Activated CD4-positive, alpha-beta T cell treated with anti-CD3 and anti-CD28 coated beads, Interleukin-10, Interleukin-2, amounts not matched to agents 100 ng/mL and 50 ng/mL, durations not matched to agents 16 hours and 8 hours (primary cell): ENCODE measurements around the gene PDSS2.
"Not testable (repeated sequence)": the region's sequence is repeated elsewhere in the genome, so short reads cannot be mapped to it uniquely, and the experiment has no call there.

Experiments
- DNase-seq: peaks from one replicate; pipeline ENCODE4 v3.0.0-alpha.2; 2020

PDSS2 gene

GRCh38 chr6:107205058-107205998, 254.0 kb downstream of the PDSS2 start:
- DNase-seq: no peak

GRCh38 chr6:107202876-107203468, 256.4 kb downstream of the PDSS2 start:
- DNase-seq: no peak

- DNase-seq: peak; percentile 21
These were observed 260.5 kb downstream of the PDSS2 start for GRCh38 chr6:107198631-107199416.

- no peak for DNase-seq
These were observed 263.2 kb downstream of the PDSS2 start for GRCh38 chr6:107196152-107196551.

- not testable (repeated sequence) for DNase-seq
These were observed 264.6 kb downstream of the PDSS2 start for GRCh38 chr6:107194723-107195122.

- DNase-seq: no peak
These were observed 266.5 kb downstream of the PDSS2 start for GRCh38 chr6:107192830-107193229.

- DNase-seq: no peak
These were observed 271.7 kb downstream of the PDSS2 start for GRCh38 chr6:107187630-107188029.

GRCh38 chr6:107186047-107186446, 273.3 kb downstream of the PDSS2 start:
- no peak for DNase-seq

GRCh38 chr6:107185391-107185970, 273.9 kb downstream of the PDSS2 start:
- no peak for DNase-seq

- DNase-seq: no peak
These were observed 274.9 kb downstream of the PDSS2 start for GRCh38 chr6:107184435-107184834.

- no peak for DNase-seq
These were observed 279.3 kb downstream of the PDSS2 start for GRCh38 chr6:107180099-107180498.

GRCh38 chr6:107179004-107179403, 280.4 kb downstream of the PDSS2 start:
- no peak for DNase-seq

GRCh38 chr6:107173779-107174178, 285.6 kb downstream of the PDSS2 start:
- no peak for DNase-seq

GRCh38 chr6:107171513-107171912, 287.9 kb downstream of the PDSS2 start:
- no peak for DNase-seq

GRCh38 chr6:107164299-107164698, 295.1 kb downstream of the PDSS2 start:
- not testable (repeated sequence) for DNase-seq

- no peak for DNase-seq
These were observed 297.8 kb downstream of the PDSS2 start for GRCh38 chr6:107161521-107161920.

GRCh38 chr6:107156617-107157016, 302.7 kb downstream of the PDSS2 start:
- DNase-seq: no peak

- no peak for DNase-seq
These were observed 304.6 kb downstream of the PDSS2 start for GRCh38 chr6:107154801-107155160.

- DNase-seq: no peak
These were observed 305.1 kb downstream of the PDSS2 start for GRCh38 chr6:107154131-107154800.

GRCh38 chr6:107152638-107153430, 306.5 kb downstream of the PDSS2 start:
- DNase-seq: no peak

- DNase-seq: no peak
These were observed 314.7 kb downstream of the PDSS2 start for GRCh38 chr6:107144666-107145065.

GRCh38 chr6:107144014-107144413, 315.4 kb downstream of the PDSS2 start:
- DNase-seq: no peak
